GM12878 (cell line): ENCODE results near the gene AJM1. TPM values are rescaled to one million over a fixed set of nuclear protein-coding genes. Genes with fewer than 3 reads are reported as not detected.

ENCODE experiments used
- ATAC-seq: fragments of 200-7000 bp; cut with Tn5 transposase; 3 replicates; pipeline ENCODE4 v1.9.1; 2020; ENCODE audit warnings: mild to moderate bottlenecking, moderate library complexity
- BruUV-seq: library from RNA; stranded (reverse); fragments of 400-500 nt; replicated peaks from 2 replicates; lab custom pipeline; 2021; lab: Mats Ljungman, UMichigan
- CTCF ChIA-PET: fragments of 300-600 bp; sonication (Branson Sonifier 250); formaldehyde crosslinking; extraction: SDS; loops from one replicate; lab custom pipeline; 2021; ENCODE audit warnings: inconsistent platforms; lab: Yijun Ruan, JAX
- POLR2A ChIA-PET: fragments of 350-600 bp; formaldehyde crosslinking; extraction: SDS; loops from one replicate; lab custom pipeline; 2021; ENCODE audit warnings: inconsistent platforms; lab: Charles Lee
- RAD21 ChIA-PET: fragments of 300-600 bp; sonication (Branson Sonifier 250); formaldehyde crosslinking; loops from one replicate; lab custom pipeline; 2023; ENCODE audit warnings: antibody characterized with exemption; ENCODE audit not compliant: unreplicated experiment; lab: Charles Lee
- SMC1A ChIA-PET: fragments of 300-600 bp; sonication (Branson Sonifier 250); formaldehyde crosslinking; loops from one replicate; lab custom pipeline; 2023; ENCODE audit not compliant: unreplicated experiment, uncharacterized antibody; lab: Charles Lee
- DNase-seq: peaks from one replicate; pipeline ENCODE4 v3.0.0-alpha.2; 2011; ENCODE audit warnings: low read depth, low spot score
- FAIRE-seq: peaks from 3 replicates; lab custom pipeline; 2011; peaks lifted over from hg19 to GRCh38; lab: Jason Lieb, UNC
- H2AFZ ChIP-seq: 2 replicates; pipeline ENCODE4 v1.6.0; 2011; ENCODE audit warnings: low read depth, low read length, control low read depth; ENCODE audit not compliant: control insufficient read depth
- H3K27ac ChIP-seq: 2 replicates; pipeline ENCODE4 v1.5.1; 2011; ENCODE audit warnings: control low read depth; ENCODE audit not compliant: control insufficient read depth, insufficient read depth
- H3K27me3 ChIP-seq, 2 experiments: replicated peaks in 1 of 2; 2 replicates each; pipeline versions ENCODE4 v1.6.0 to v1.6.1; 2011; ENCODE audit warnings: low read length in 1 of 2; ENCODE audit not compliant: control insufficient read depth in 2 of 2, insufficient read depth in 2 of 2
- H3K36me3 ChIP-seq, 2 experiments: 2 replicates each; pipeline ENCODE4 v1.5.1; 2011; ENCODE audit warnings: low read length in 1 of 2; ENCODE audit not compliant: control insufficient read depth in 2 of 2, insufficient read depth in 2 of 2
- H3K4me1 ChIP-seq: 2 replicates; pipeline ENCODE4 v1.6.1; 2011; ENCODE audit warnings: mild to moderate bottlenecking, low read length, moderate library complexity, mixed read lengths; ENCODE audit not compliant: control insufficient read depth, insufficient read depth
- H3K4me2 ChIP-seq: 2 replicates; pipeline ENCODE4 v1.6.0; 2011; ENCODE audit warnings: control low read depth; ENCODE audit not compliant: control insufficient read depth, insufficient read depth
- H3K4me3 ChIP-seq: fragments of 200-600 bp; sonication (generic); 2 replicates; pipeline ENCODE4 v1.5.1; 2016
- H3K79me2 ChIP-seq: 2 replicates; pipeline ENCODE4 v1.6.0; 2011; ENCODE audit warnings: low read length; ENCODE audit not compliant: control insufficient read depth, insufficient read depth
- H3K9ac ChIP-seq: 2 replicates; pipeline ENCODE4 v1.8.0; 2011; ENCODE audit warnings: low read length, control low read depth, mixed read lengths; ENCODE audit not compliant: control insufficient read depth, insufficient read depth
- H3K9me3 ChIP-seq: replicated peaks from 3 replicates; pipeline ENCODE4 v1.5.1; 2011; ENCODE audit warnings: mild to moderate bottlenecking, low read length; ENCODE audit not compliant: control insufficient read depth, insufficient read depth
- H4K20me1 ChIP-seq: 2 replicates; pipeline ENCODE4 v1.6.0; 2011; ENCODE audit not compliant: control insufficient read depth, insufficient read depth
- ATF2 ChIP-seq: IDR thresholded peaks from 2 replicates; pipeline ENCODE4 v1.6.1; 2012; ENCODE audit warnings: low read length, inconsistent platforms
- HDAC6 ChIP-seq: fragments of 200-600 bp; sonication (generic); IDR thresholded peaks from one replicate; pipeline ENCODE4 v1.8.0; 2017; ENCODE audit warnings: antibody characterized with exemption; ENCODE audit not compliant: unreplicated experiment
- POLR2A ChIP-seq: IDR thresholded peaks from 2 replicates; pipeline ENCODE4 v1.6.1; 2011; ENCODE audit warnings: low read depth, mild to moderate bottlenecking, low read length
- SIN3A ChIP-seq: IDR thresholded peaks from 2 replicates; pipeline ENCODE4 v1.6.1; 2012; ENCODE audit warnings: low read depth, low read length, improper control_type of control experiment
- ZNF592 ChIP-seq: fragments of 450-650 bp; IDR thresholded peaks from 2 replicates; pipeline ENCODE4 v1.6.1; 2017; ENCODE audit warnings: mild to moderate bottlenecking, moderate library complexity
- WGBS: methylation state at CpG from one replicate; pipeline ENCODE4 v1.1.6; 2016; ENCODE audit warnings: low lambda C conversion rate; ENCODE audit not compliant: insufficient replicate concordance, insufficient coverage; ENCODE audit errors: missing lambda C conversion rate; 5-methylcytosine and 5-hydroxymethylcytosine counted together
- in situ Hi-C: fragments of 300-500 bp; cut with MboI; formaldehyde crosslinking; loops from 9 replicates; pipeline ENCODE4 v1.14.3; 2018; ENCODE audit warnings: mixed read lengths
- intact Hi-C: fragments of 100-400 bp; cut with micrococcal nuclease; formaldehyde crosslinking; loops from one replicate; pipeline ENCODE4 v1.14.2; 2022; ENCODE audit not compliant: unreplicated experiment
- polyA plus RNA-seq, 11 experiments: library from polyadenylated mRNA; depleted of rRNA in 4 of 11; unstranded in 6 of 11; stranded (reverse) in 5 of 11; fragments of >200 nt; fragmentation: Nextera tagmentation in 4 of 11; fragmentation: Illumina TruSeq in 1 of 11; extraction: Ambion mirVana in 4 of 11; extraction: Trizol in 1 of 11; gene quantifications; 1 replicate in 1 of 11; 2 replicates in 10 of 11; pipeline versions ENCODE4 v1.2.1 to v1.2.3, GENCODE V29; 2011 to 2016; ENCODE audit warnings: inconsistent platforms in 2 of 11, missing spikeins in 2 of 11, low read depth in 1 of 11
- total RNA-seq, 4 experiments: library from RNA; depleted of rRNA in 3 of 4; stranded (reverse); fragments of >200 nt in 3 of 4; fragmentation: Illumina TruSeq in 1 of 4; extraction: Trizol in 1 of 4; gene quantifications; 2 replicates each; pipeline versions ENCODE4 v1.2.1 to v1.2.3, GENCODE V29; 2013 to 2021

The AJM1 gene
- total and polyA plus RNA-seq, 10 of the 15 experiments (the other 5 are each of a cell fraction or from before 2014, with no cell fraction given), result 0.06 to 2.5 (median 1.0) TPM; not detected in 2

- TF ChIP-seq ZNF592, result no peak
- no peak for TF ChIP-seq HDAC6
- no peak for TF ChIP-seq SIN3A
Measured at GRCh38 chr9:136826188-136826541, 16.1 kb upstream of the AJM1 start (continued).

- no TSS peak for BruUV-seq
- intact Hi-C loops (no loop called here), in situ Hi-C loops (no loop called here)
- Histone ChIP-seq H3K4me2 (no peak overlapping the region), H3K36me3 (peaks cover 11 to 12% of the 10 kb centered on the region in 2 experiments), H3K9ac (no peak overlapping the region), H3K9me3 (no peaks in the 10 kb centered on the region), H3K4me1 (no peaks in the 10 kb centered on the region), H4K20me1 (no peaks in the 10 kb centered on the region), H3K27me3 (no peaks in the 10 kb centered on the region), H3K79me2 (no peaks in the 10 kb centered on the region), H3K4me3 (no peak overlapping the region), H2AFZ (no peak overlapping the region), H3K27ac (no peak overlapping the region)
- ATAC-seq, result no peak
- POLR2A ChIA-PET, result interaction anchor here (0.5 kb wide), 1 partner anchor 139 kb away, joined by 4 read pairs; no protein-coding TSS in a partner anchor
- WGBS, result 92% methylated on average over 24 of the region's 24 CpGs
- RAD21 ChIA-PET, result no interaction called here
- SMC1A ChIA-PET, result no interaction called here
- no peak for FAIRE-seq
- DNase-seq, result no peak
- TF ChIP-seq ATF2, result no peak
- TF ChIP-seq POLR2A, result peak; percentile 35; the same call in 1 of the 2 replicates
- CTCF ChIA-PET, result interaction anchor here (0.5 to 0.8 kb wide), 2 partner anchors 11 kb away, joined by 3 read pairs; no protein-coding TSS in a partner anchor
Measured at GRCh38 chr9:136826703-136827582, 15.3 kb upstream of the AJM1 start.
